ENCODE results near the gene TSGA10IP.

Gene TSGA10IP

GRCh38 chr11:66003291-66003690 lies 58.0 kb downstream of the TSGA10IP start:
- in situ Hi-C loops (cut with MboI; ENCODE audit: low sequenced_read_pairs): no loop called here

DNA sequence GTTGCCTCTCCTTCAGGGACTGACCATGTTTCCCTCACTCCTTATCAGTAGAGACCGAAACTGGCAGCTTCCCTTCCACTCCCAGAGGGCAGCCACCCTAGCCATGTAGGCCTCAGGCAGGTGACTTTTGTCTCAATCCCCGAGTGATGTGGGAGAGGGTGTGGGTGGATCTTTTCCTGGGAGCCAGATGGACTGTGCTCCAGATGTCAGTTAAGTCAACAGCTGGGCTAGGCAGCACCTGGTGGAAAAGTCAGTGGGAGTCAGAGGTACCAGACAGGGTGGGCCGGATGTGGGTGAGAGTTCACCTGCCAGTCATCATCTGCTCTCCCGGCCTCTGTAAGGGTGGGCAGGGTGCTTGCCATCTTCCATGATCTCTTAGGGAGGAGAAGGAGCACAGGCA lies 58.9 kb downstream of the TSGA10IP start:
- in situ Hi-C loops (cut with MboI; ENCODE audit: low sequenced_read_pairs): no loop called here

DNA sequence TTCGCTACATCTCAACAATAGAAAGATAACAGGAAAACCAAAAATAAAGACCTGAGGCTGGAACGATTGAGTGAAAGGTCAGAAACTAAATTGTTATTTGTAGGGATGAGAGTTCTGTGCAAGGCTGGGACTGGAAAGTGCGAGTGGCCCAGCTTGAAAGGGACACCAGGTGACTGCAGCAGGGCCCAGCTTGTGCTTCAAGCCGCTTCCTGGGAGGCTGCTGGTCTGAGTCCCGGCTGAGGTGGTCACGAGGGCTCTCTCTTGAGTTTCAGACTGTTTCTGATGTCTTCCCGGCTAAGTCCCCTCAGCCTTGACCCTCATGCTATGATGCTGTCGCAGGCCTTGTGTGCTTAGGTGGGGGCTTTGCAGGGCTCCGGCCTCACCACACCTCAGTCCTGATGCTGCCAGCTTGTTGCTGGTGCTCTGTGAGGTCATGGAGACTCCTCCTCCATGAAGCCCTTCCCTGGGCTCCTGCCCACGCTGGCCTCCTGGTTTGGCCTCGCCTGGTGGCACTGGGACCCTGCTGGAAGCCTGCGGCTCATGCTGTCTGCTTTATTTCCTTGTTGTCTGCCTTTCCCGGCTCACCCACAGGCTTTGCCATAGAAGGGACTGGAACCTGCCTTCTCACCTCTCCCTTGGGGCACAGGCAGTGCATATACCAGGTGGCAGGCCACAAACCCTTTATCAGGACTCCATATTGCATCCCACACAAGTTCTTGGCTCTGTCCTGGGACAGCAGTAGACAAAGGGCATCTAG lies 61.0 kb downstream of the TSGA10IP start:
- in situ Hi-C loops (cut with MboI; ENCODE audit: low sequenced_read_pairs): no loop called here

DNA sequence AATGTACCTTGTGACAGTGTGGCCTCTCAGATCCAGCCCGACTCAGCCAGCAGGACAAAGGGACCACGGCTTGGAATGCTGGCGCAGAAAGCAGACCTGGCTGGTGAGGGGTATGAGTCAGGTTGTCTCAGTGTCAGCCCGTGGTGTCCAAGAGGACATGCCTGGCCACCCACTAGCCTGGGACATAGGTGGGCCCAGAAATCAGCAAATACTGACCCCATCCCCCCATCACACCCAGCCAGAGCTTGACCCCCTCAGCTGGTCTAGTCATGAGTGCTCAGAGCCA lies 61.6 kb downstream of the TSGA10IP start:
- in situ Hi-C loops (cut with MboI; ENCODE audit: low sequenced_read_pairs): no loop called here

DNA sequence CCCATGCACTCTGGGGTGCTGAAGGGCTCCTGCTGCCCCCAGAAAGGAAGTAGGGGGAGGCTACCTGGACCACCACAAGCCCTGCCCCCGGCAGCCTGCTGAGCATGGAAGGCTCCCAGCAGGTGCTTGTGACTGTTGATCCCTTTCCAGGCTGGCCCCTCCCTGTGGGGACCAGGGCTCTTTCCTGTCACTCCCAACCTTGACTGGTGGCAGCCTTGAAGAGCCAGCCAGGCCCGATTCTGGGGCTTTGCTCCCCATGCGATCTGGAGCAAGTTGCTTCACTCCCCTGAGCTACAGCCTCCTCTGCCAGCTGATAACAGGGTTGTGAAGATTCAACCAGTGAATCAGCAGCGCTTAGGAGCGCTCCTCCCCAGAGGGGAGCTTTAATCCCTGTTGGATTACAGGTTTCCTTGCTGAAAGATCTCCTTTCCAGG lies 61.9 kb downstream of the TSGA10IP start:
- in situ Hi-C loops (cut with MboI; ENCODE audit: low sequenced_read_pairs): no loop called here

GRCh38 chr11:66008095-66008467 lies 62.8 kb downstream of the TSGA10IP start:
- in situ Hi-C loops (cut with MboI; ENCODE audit: low sequenced_read_pairs): no loop called here

GRCh38 chr11:66008468-66009101 lies 63.3 kb downstream of the TSGA10IP start:
- in situ Hi-C loops (cut with MboI; ENCODE audit: low sequenced_read_pairs): no loop called here
